GM18519 (cell line): ENCODE measurements around the gene PPP1R2.

Experiments used
- ATAC-seq: cut with Tn5 transposase; IDR thresholded peaks from one replicate; pipeline ENCODE4 v1.9.1; 2021; ENCODE audit warnings: mild to moderate bottlenecking, moderate library complexity; ENCODE audit not compliant: unreplicated experiment, low FRiP score

PPP1R2 gene

GRCh38 chr3:195466251-195466650, 76.9 kb downstream of the PPP1R2 start:
- no peak for ATAC-seq
